Caco-2 (cell line): ENCODE measurements around the gene RHBDD1. TPM values are rescaled to one million over a fixed set of nuclear protein-coding genes. Genes with fewer than 3 reads are reported as not detected.
"Not testable (repeated sequence)": the region's sequence is repeated elsewhere in the genome, so short reads cannot be mapped to it uniquely, and the experiment has no call there.

Experiments
- BruUV-seq: library from RNA; stranded (reverse); fragments of 400-500 nt; replicated peaks from 2 replicates; lab custom pipeline; 2021; lab: Mats Ljungman, UMichigan
- CTCF ChIA-PET: fragments of 300-600 bp; sonication (Branson Sonifier 250); formaldehyde crosslinking; loops from one replicate; lab custom pipeline; 2022; ENCODE audit warnings: antibody characterized with exemption; lab: Charles Lee
- POLR2A ChIA-PET: fragments of 300-600 bp; sonication (Branson Sonifier 250); formaldehyde crosslinking; loops from one replicate; lab custom pipeline; 2022; ENCODE audit warnings: antibody characterized with exemption; lab: Charles Lee
- DNase-seq, 2 experiments: peaks; one replicate each; pipeline versions ENCODE4 v3.0.0 to v3.0.0-alpha.2; 2020 to 2022
- H3K27me3 ChIP-seq: replicated peaks from 2 replicates; pipeline ENCODE4 v1.6.0; 2011; ENCODE audit warnings: low read length; ENCODE audit not compliant: control insufficient read depth, insufficient read depth
- H3K36me3 ChIP-seq: 2 replicates; pipeline ENCODE4 v1.5.1; 2011; ENCODE audit warnings: low read length; ENCODE audit not compliant: control insufficient read depth, insufficient read depth
- H3K4me1 ChIP-seq: fragments of 250-450 bp; sonication (Bioruptor Pico); 2 replicates; pipeline ENCODE4 v1.5.1; 2020; ENCODE audit warnings: mild to moderate bottlenecking
- H3K4me3 ChIP-seq: 2 replicates; pipeline ENCODE4 v1.5.1; 2011; ENCODE audit warnings: low read depth, mild to moderate bottlenecking, control low read depth, low read length
- H3K9me3 ChIP-seq: fragments of 250-450 bp; sonication (Bioruptor Pico); 2 replicates; pipeline ENCODE4 v1.5.1; 2020; ENCODE audit warnings: mild to moderate bottlenecking, moderate library complexity
- H3K27ac Mint-ChIP-seq: one replicate; pipeline ENCODE4 v1.8.0; 2022; ENCODE audit warnings: mixed read lengths; ENCODE audit not compliant: unreplicated experiment
- H3K27me3 Mint-ChIP-seq: one replicate; pipeline ENCODE4 v1.8.0; 2022; ENCODE audit warnings: mixed read lengths; ENCODE audit not compliant: insufficient read depth, unreplicated experiment
- H3K36me3 Mint-ChIP-seq: one replicate; pipeline ENCODE4 v1.8.0; 2022; ENCODE audit warnings: mild to moderate bottlenecking, mixed read lengths; ENCODE audit not compliant: insufficient read depth, unreplicated experiment
- H3K4me1 Mint-ChIP-seq: one replicate; pipeline ENCODE4 v1.8.0; 2022; ENCODE audit warnings: low read depth, mixed read lengths; ENCODE audit not compliant: unreplicated experiment
- H3K4me3 Mint-ChIP-seq: one replicate; pipeline ENCODE4 v1.8.0; 2022; ENCODE audit warnings: mild to moderate bottlenecking, moderate library complexity, mixed read lengths; ENCODE audit not compliant: unreplicated experiment
- H3K9me3 Mint-ChIP-seq: one replicate; pipeline ENCODE4 v1.8.0; 2022; ENCODE audit warnings: mixed read lengths; ENCODE audit not compliant: unreplicated experiment
- intact Hi-C: fragments of 100-400 bp; cut with micrococcal nuclease; formaldehyde crosslinking; loops from one replicate; pipeline ENCODE4 v1.10.0; 2022; ENCODE audit not compliant: unreplicated experiment
- total RNA-seq: library from RNA; stranded (reverse); gene quantifications from 2 replicates; pipeline ENCODE4 v1.2.3, GENCODE V29; 2022
- TF ChIP-seq, protein P1 (sequence below), 2 experiments: fragments of 200-600 bp in 1 of 2; IDR thresholded peaks; 1 replicate in 1 of 2; 2 replicates in 1 of 2; pipeline versions ENCODE4 v1.5.1 to v1.8.0; 2011 to 2022; ENCODE audit warnings: antibody characterized with exemption in 1 of 2, control low read depth in 1 of 2, inconsistent platforms in 1 of 2, low read depth in 1 of 2, low read length in 1 of 2, mild to moderate bottlenecking in 1 of 2, moderate library complexity in 1 of 2; ENCODE audit not compliant: insufficient read depth in 1 of 2, severe bottlenecking in 1 of 2, unreplicated experiment in 1 of 2

Gene RHBDD1
- total RNA-seq, 1 experiment from 2014 or later: 14.3 TPM

DNA sequence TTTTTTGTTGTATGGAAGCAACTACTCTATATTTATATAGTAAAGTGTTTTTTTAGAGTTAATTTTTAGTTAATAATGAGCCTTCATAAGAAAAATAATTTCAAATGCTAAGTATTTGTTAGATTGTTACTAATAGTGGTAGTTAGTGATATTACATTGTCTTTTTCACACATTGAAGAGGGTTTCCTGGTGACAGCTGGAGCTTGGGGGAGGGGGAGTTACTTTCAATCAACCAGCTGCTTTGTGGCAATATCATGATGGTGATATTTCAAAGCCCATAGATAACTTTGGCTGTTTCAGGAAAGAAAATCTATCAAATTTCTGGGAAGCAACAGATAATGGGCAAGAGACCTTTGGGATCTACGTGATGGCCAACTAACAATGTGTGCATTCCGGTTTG lies 4.1 kb downstream of the RHBDD1 start:
- H3K36me3 Mint-ChIP-seq: peaks cover 10% of the 10 kb centered on the region
- H3K4me1 Mint-ChIP-seq: no peaks in the 10 kb centered on the region
- CTCF ChIA-PET: no interaction called here
- TF ChIP-seq, protein P1, sequence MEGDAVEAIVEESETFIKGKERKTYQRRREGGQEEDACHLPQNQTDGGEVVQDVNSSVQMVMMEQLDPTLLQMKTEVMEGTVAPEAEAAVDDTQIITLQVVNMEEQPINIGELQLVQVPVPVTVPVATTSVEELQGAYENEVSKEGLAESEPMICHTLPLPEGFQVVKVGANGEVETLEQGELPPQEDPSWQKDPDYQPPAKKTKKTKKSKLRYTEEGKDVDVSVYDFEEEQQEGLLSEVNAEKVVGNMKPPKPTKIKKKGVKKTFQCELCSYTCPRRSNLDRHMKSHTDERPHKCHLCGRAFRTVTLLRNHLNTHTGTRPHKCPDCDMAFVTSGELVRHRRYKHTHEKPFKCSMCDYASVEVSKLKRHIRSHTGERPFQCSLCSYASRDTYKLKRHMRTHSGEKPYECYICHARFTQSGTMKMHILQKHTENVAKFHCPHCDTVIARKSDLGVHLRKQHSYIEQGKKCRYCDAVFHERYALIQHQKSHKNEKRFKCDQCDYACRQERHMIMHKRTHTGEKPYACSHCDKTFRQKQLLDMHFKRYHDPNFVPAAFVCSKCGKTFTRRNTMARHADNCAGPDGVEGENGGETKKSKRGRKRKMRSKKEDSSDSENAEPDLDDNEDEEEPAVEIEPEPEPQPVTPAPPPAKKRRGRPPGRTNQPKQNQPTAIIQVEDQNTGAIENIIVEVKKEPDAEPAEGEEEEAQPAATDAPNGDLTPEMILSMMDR (IDR thresholded peaks at IDR 0.05; ENCODE audit: insufficient read depth in 1 of 2, low read depth in 1 of 2, low read length in 1 of 2, severe bottlenecking in 1 of 2, unreplicated experiment in 1 of 2): no peak
- no peaks in the 10 kb centered on the region for H3K9me3 ChIP-seq
- DNase-seq: no peak
- H3K4me1 ChIP-seq: peaks cover 8% of the 10 kb centered on the region; the same call in 1 of the 2 replicates
- H3K9me3 Mint-ChIP-seq: no peaks in the 10 kb centered on the region
- no peaks in the 10 kb centered on the region for H3K27me3 ChIP-seq
- POLR2A ChIA-PET: no interaction called here
- no TSS peak for BruUV-seq
- H3K27ac Mint-ChIP-seq: no peak overlapping the region
- no peak overlapping the region for H3K4me3 ChIP-seq
- no peaks in the 10 kb centered on the region for H3K27me3 Mint-ChIP-seq
- no peak overlapping the region for H3K4me3 Mint-ChIP-seq
- intact Hi-C loops: no loop called here
- no peaks in the 10 kb centered on the region for H3K36me3 ChIP-seq

DNA sequence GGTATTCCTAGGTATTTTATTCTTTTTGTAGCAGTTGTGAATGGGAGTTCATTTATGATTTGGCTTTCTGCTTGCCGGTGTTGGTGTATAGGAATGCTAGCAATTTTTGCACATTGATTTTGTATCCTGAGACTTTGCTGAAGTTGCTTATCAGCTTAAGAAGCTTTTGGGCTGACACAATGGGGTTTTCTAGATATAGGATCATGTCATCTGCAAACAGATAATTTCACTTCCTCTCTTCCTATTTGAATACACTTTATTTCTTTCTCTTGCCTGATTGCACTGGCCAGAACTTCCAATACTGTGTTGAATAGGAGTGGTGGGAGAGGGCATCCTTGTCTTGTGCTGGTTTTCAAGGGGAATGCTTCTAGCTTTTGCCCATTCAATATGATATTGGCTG lies 7.1 kb downstream of the RHBDD1 start:
- H3K4me1 ChIP-seq, H3K4me3 Mint-ChIP-seq, H3K27me3 ChIP-seq, H3K36me3 Mint-ChIP-seq, H3K9me3 ChIP-seq, DNase-seq, H3K27me3 Mint-ChIP-seq, POLR2A ChIA-PET, H3K4me3 ChIP-seq, H3K27ac Mint-ChIP-seq, CTCF ChIA-PET, H3K4me1 Mint-ChIP-seq, H3K9me3 Mint-ChIP-seq, H3K36me3 ChIP-seq, BruUV-seq: not testable (repeated sequence)
- intact Hi-C loops: loop anchor here (1.0 kb wide), 1 partner anchor 42 kb away; no protein-coding TSS in a partner anchor

DNA sequence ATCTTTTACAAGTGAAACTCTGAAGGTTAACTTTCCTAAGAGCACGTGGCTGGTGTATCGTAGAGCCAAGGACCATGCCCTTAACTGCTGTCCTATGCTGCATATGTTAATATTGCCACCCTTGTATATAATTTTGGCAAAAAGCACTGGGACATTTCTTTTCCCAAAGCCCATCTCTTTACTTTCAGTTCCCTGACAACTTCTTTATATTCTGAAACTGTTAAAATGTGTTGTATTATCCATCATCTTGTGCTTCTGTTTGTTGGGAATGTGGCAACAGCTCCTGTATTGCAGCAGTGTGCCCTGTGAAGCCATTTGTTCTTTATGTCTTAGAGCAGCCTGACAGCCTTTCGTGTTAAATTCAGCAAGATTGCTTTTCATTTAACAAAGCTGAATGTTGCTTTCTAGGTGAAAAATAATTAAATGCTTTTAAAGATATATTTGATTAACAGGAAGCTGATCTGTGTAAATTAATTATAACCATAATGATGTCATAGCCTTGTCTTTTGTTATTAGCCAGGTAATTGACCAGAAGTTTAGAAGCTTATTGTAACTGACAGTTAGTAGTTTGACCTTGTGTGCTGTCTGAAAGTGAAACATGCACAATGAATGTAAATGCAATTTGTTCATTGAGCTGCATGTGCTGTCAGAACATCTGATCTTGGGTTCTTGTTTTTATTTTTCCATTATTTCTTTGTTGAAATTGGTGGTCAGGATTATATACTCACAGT lies 9.7 kb downstream of the RHBDD1 start:
- no TSS peak for BruUV-seq
- H3K4me1 Mint-ChIP-seq: no peaks in the 10 kb centered on the region
- no peak overlapping the region for H3K27ac Mint-ChIP-seq
- H3K4me3 ChIP-seq: no peak overlapping the region
- H3K27me3 Mint-ChIP-seq: no peaks in the 10 kb centered on the region
- H3K9me3 ChIP-seq: no peaks in the 10 kb centered on the region
- no peaks in the 10 kb centered on the region for H3K9me3 Mint-ChIP-seq
- no peaks in the 10 kb centered on the region for H3K4me1 ChIP-seq
- no peaks in the 10 kb centered on the region for H3K36me3 ChIP-seq
- H3K36me3 Mint-ChIP-seq: no peaks in the 10 kb centered on the region
- intact Hi-C loops: no loop called here
- TF ChIP-seq, protein P1 (IDR thresholded peaks at IDR 0.05; ENCODE audit: insufficient read depth in 1 of 2, low read depth in 1 of 2, low read length in 1 of 2, severe bottlenecking in 1 of 2, unreplicated experiment in 1 of 2): no peak
- no peak overlapping the region for H3K4me3 Mint-ChIP-seq
- ChIA-PET CTCF (no interaction called here), POLR2A (no interaction called here)
- no peak for DNase-seq
- no peaks in the 10 kb centered on the region for H3K27me3 ChIP-seq
